ENCODE measurements around the gene SPPL3.
A peak's percentile ranks its signal among the peaks of the same experiment; 100 is the strongest.
"Not testable (repeated sequence)": the region's sequence is repeated elsewhere in the genome, so short reads cannot be mapped to it uniquely, and the experiment has no call there.

Gene SPPL3

GRCh38 chr12:120841525-120841924, 62.6 kb downstream of the SPPL3 start:
- no peak for DNase-seq

GRCh38 chr12:120839503-120839902, 64.7 kb downstream of the SPPL3 start:
- DNase-seq = no peak

GRCh38 chr12:120838629-120839383, 65.4 kb downstream of the SPPL3 start:
- DNase-seq = not testable (repeated sequence)

GRCh38 chr12:120836114-120836684, 68.0 kb downstream of the SPPL3 start:
- DNase-seq = no peak

GRCh38 chr12:120835657-120836056, 68.5 kb downstream of the SPPL3 start:
- DNase-seq = peak; percentile 12

- no peak for DNase-seq
Observed at GRCh38 chr12:120835304-120835612, 68.9 kb downstream of the SPPL3 start.

GRCh38 chr12:120834489-120835303, 69.5 kb downstream of the SPPL3 start:
- DNase-seq = no peak

- peak; percentile 5 for DNase-seq
Observed at GRCh38 chr12:120833849-120834248, 70.3 kb downstream of the SPPL3 start.

GRCh38 chr12:120832737-120833136, 71.4 kb downstream of the SPPL3 start:
- no peak for DNase-seq

GRCh38 chr12:120831648-120832267, 72.4 kb downstream of the SPPL3 start:
- no peak for DNase-seq

- DNase-seq = no peak
Observed at GRCh38 chr12:120830966-120831365, 73.2 kb downstream of the SPPL3 start.

- DNase-seq = no peak
Observed at GRCh38 chr12:120830052-120830940, 73.9 kb downstream of the SPPL3 start.

- no peak for DNase-seq
Observed at GRCh38 chr12:120826335-120826734, 77.8 kb downstream of the SPPL3 start.

- no peak for DNase-seq
Observed at GRCh38 chr12:120825337-120825736, 78.8 kb downstream of the SPPL3 start.

GRCh38 chr12:120822832-120823503, 81.2 kb downstream of the SPPL3 start:
- DNase-seq = no peak

GRCh38 chr12:120821878-120822277, 82.3 kb downstream of the SPPL3 start:
- no peak for DNase-seq

GRCh38 chr12:120820884-120821510, 83.2 kb downstream of the SPPL3 start:
- DNase-seq = no peak

- DNase-seq = no peak
Observed at GRCh38 chr12:120818416-120818815, 85.7 kb downstream of the SPPL3 start.

GRCh38 chr12:120817559-120818330, 86.4 kb downstream of the SPPL3 start:
- DNase-seq = no peak

GRCh38 chr12:120816363-120816762, 87.8 kb downstream of the SPPL3 start:
- DNase-seq = no peak

Data from fibroblast of upper back skin (primary cell).